WTC11 (cell line): ENCODE measurements around the gene ZCCHC24. TPM values are rescaled to one million over a fixed set of nuclear protein-coding genes. Genes with fewer than 3 reads are reported as not detected.

ENCODE experiments used
- ATAC-seq: fragments of 200-7000 bp; cut with Tn5 transposase; 2 replicates; pipeline ENCODE4 v1.10.0; 2021; ENCODE audit warnings: mild to moderate bottlenecking, moderate library complexity
- CTCF ChIA-PET: fragments of 300-600 bp; sonication (Branson Sonifier 250); formaldehyde crosslinking; loops from one replicate; lab custom pipeline; 2021; ENCODE audit warnings: antibody characterized with exemption; lab: Charles Lee
- POLR2A ChIA-PET: fragments of 350-600 bp; sonication (Branson Sonifier 250); formaldehyde crosslinking; loops from one replicate; lab custom pipeline; 2021; ENCODE audit warnings: antibody characterized with exemption; lab: Charles Lee
- DNase-seq: peaks from one replicate; pipeline ENCODE4 v3.0.0; 2021; ENCODE audit warnings: low spot score
- H3K27ac Mint-ChIP-seq: 2 replicates; pipeline ENCODE4 v1.8.0; 2021; ENCODE audit warnings: mixed read lengths
- H3K27me3 Mint-ChIP-seq: 2 replicates; pipeline ENCODE4 v1.8.0; 2021; ENCODE audit warnings: low read depth, mild to moderate bottlenecking, moderate library complexity, mixed read lengths
- H3K36me3 Mint-ChIP-seq: 2 replicates; pipeline ENCODE4 v1.8.0; 2021; ENCODE audit warnings: mixed read lengths
- H3K4me1 Mint-ChIP-seq: 2 replicates; pipeline ENCODE4 v1.8.0; 2022; ENCODE audit warnings: mixed read lengths
- H3K4me3 Mint-ChIP-seq: 2 replicates; pipeline ENCODE4 v1.8.0; 2021; ENCODE audit warnings: mild to moderate bottlenecking, moderate library complexity, mixed read lengths
- H3K9me3 Mint-ChIP-seq: 2 replicates; pipeline ENCODE4 v1.8.0; 2021; ENCODE audit warnings: mixed read lengths
- ATF1 ChIP-seq: sonication (generic); formaldehyde crosslinking; IDR thresholded peaks from 2 replicates; pipeline ENCODE4 v1.8.1; 2023; ENCODE audit warnings: mild to moderate bottlenecking, moderate library complexity, missing genetic modification reagents
- CREB1 ChIP-seq: sonication (generic); formaldehyde crosslinking; IDR thresholded peaks from 2 replicates; pipeline ENCODE4 v1.8.0; 2023; ENCODE audit warnings: mild to moderate bottlenecking, missing genetic modification reagents
- ELF4 ChIP-seq: sonication (generic); formaldehyde crosslinking; IDR thresholded peaks from 2 replicates; pipeline ENCODE4 v1.8.1; 2022; ENCODE audit warnings: low read depth, mild to moderate bottlenecking, moderate library complexity, missing genetic modification reagents
- EMX1 ChIP-seq: fragments of 250-450 bp; sonication (Bioruptor Pico); IDR thresholded peaks from 2 replicates; pipeline ENCODE4 v1.8.0; 2021; ENCODE audit warnings: mild to moderate bottlenecking
- ESRRA ChIP-seq: sonication (generic); formaldehyde crosslinking; IDR thresholded peaks from 2 replicates; pipeline ENCODE4 v1.8.1; 2022; ENCODE audit warnings: mild to moderate bottlenecking, missing genetic modification reagents, borderline replicate concordance
- ETV6 ChIP-seq: sonication (generic); formaldehyde crosslinking; IDR thresholded peaks from 2 replicates; pipeline ENCODE4 v1.8.1; 2022; ENCODE audit warnings: mild to moderate bottlenecking, missing genetic modification reagents
- FOXK1 ChIP-seq: sonication (generic); formaldehyde crosslinking; IDR thresholded peaks from 2 replicates; pipeline ENCODE4 v1.8.0; 2022; ENCODE audit warnings: mild to moderate bottlenecking, moderate library complexity, missing genetic modification reagents
- FOXP1 ChIP-seq: sonication (generic); formaldehyde crosslinking; IDR thresholded peaks from 2 replicates; pipeline ENCODE4 v1.8.0; 2022; ENCODE audit warnings: missing genetic modification reagents, mild to moderate bottlenecking, moderate library complexity, borderline replicate concordance
- GTF2I ChIP-seq: fragments of 250-450 bp; sonication (Bioruptor Pico); conservative IDR thresholded peaks from 2 replicates; pipeline ENCODE4 v1.4.0; 2021; ENCODE audit warnings: mild to moderate bottlenecking
- HMGA2 ChIP-seq: fragments of 250-450 bp; sonication (Bioruptor Pico); IDR thresholded peaks from 2 replicates; pipeline ENCODE4 v1.4.0; 2021; ENCODE audit warnings: mild to moderate bottlenecking, moderate library complexity
- JAZF1 ChIP-seq: fragments of 250-450 bp; sonication (Bioruptor Pico); IDR thresholded peaks from 2 replicates; pipeline ENCODE4 v1.9.0; 2021; ENCODE audit warnings: moderate library complexity, mild to moderate bottlenecking, inconsistent platforms
- RELA ChIP-seq: sonication (generic); formaldehyde crosslinking; IDR thresholded peaks from 2 replicates; pipeline ENCODE4 v1.8.1; 2022; ENCODE audit warnings: missing genetic modification reagents, mild to moderate bottlenecking, borderline replicate concordance
- USF2 ChIP-seq: sonication (generic); formaldehyde crosslinking; IDR thresholded peaks from 2 replicates; pipeline ENCODE4 v1.8.1; 2023; ENCODE audit warnings: mild to moderate bottlenecking, missing genetic modification reagents, moderate library complexity
- ZNF219 ChIP-seq: sonication (generic); formaldehyde crosslinking; IDR thresholded peaks from 2 replicates; pipeline ENCODE4 v1.8.0; 2023; ENCODE audit warnings: missing genetic modification reagents, mild to moderate bottlenecking, borderline replicate concordance
- ZNF281 ChIP-seq: sonication (generic); formaldehyde crosslinking; IDR thresholded peaks from 2 replicates; pipeline ENCODE4 v1.8.0; 2023; ENCODE audit warnings: mild to moderate bottlenecking, missing genetic modification reagents
- ZNF512 ChIP-seq: sonication (generic); formaldehyde crosslinking; IDR thresholded peaks from 2 replicates; pipeline ENCODE4 v1.8.1; 2022; ENCODE audit warnings: missing genetic modification reagents, borderline replicate concordance
- total RNA-seq: library from RNA; stranded (reverse); gene quantifications from 3 replicates; pipeline ENCODE4 v1.2.3, GENCODE V29; 2021
- TF ChIP-seq, protein P1 (sequence below): fragments of 250-450 bp; sonication (Bioruptor Pico); IDR thresholded peaks from 2 replicates; pipeline ENCODE4 v1.8.0; 2021; ENCODE audit warnings: mild to moderate bottlenecking
- TF ChIP-seq, protein P2 (sequence below): sonication (generic); formaldehyde crosslinking; conservative IDR thresholded peaks from 2 replicates; pipeline ENCODE4 v1.8.1; 2022; ENCODE audit warnings: mild to moderate bottlenecking, missing genetic modification reagents
- TF ChIP-seq, protein P3 (sequence below): sonication (generic); formaldehyde crosslinking; IDR thresholded peaks from 2 replicates; pipeline ENCODE4 v1.8.0; 2023; ENCODE audit warnings: missing genetic modification reagents
- TF ChIP-seq, protein P4 (sequence below): fragments of 250-450 bp; sonication (Bioruptor Pico); IDR thresholded peaks from 2 replicates; pipeline ENCODE4 v1.9.0; 2021; ENCODE audit warnings: moderate library complexity, mild to moderate bottlenecking, inconsistent platforms, borderline replicate concordance
- TF ChIP-seq, protein P5 (sequence below): sonication (generic); formaldehyde crosslinking; conservative IDR thresholded peaks from 2 replicates; pipeline ENCODE4 v1.8.1; 2023; ENCODE audit warnings: mild to moderate bottlenecking, low read depth, missing genetic modification reagents, moderate library complexity
- TF ChIP-seq, protein P6 (sequence below): fragments of 250-450 bp; sonication (Bioruptor Pico); IDR thresholded peaks from 2 replicates; pipeline ENCODE4 v1.9.0; 2021; ENCODE audit warnings: mild to moderate bottlenecking

The ZCCHC24 gene
- total RNA-seq, 1 experiment from 2014 or later: 7.7 TPM

GRCh38 chr10:79459243-79459642 lies 13.8 kb upstream of the ZCCHC24 start:
- TF ChIP-seq, protein P1, sequence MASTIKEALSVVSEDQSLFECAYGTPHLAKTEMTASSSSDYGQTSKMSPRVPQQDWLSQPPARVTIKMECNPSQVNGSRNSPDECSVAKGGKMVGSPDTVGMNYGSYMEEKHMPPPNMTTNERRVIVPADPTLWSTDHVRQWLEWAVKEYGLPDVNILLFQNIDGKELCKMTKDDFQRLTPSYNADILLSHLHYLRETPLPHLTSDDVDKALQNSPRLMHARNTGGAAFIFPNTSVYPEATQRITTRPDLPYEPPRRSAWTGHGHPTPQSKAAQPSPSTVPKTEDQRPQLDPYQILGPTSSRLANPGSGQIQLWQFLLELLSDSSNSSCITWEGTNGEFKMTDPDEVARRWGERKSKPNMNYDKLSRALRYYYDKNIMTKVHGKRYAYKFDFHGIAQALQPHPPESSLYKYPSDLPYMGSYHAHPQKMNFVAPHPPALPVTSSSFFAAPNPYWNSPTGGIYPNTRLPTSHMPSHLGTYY (CRISPR knock-in tag): no peak
- TF ChIP-seq, protein P2, sequence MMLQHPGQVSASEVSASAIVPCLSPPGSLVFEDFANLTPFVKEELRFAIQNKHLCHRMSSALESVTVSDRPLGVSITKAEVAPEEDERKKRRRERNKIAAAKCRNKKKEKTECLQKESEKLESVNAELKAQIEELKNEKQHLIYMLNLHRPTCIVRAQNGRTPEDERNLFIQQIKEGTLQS (CRISPR knock-in tag): no peak
- TF ChIP-seq ATF1: no peak
- TF ChIP-seq FOXK1 (CRISPR knock-in tag): no peak
- TF ChIP-seq, protein P3, sequence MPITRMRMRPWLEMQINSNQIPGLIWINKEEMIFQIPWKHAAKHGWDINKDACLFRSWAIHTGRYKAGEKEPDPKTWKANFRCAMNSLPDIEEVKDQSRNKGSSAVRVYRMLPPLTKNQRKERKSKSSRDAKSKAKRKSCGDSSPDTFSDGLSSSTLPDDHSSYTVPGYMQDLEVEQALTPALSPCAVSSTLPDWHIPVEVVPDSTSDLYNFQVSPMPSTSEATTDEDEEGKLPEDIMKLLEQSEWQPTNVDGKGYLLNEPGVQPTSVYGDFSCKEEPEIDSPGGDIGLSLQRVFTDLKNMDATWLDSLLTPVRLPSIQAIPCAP: no peak
- TF ChIP-seq, protein P4, sequence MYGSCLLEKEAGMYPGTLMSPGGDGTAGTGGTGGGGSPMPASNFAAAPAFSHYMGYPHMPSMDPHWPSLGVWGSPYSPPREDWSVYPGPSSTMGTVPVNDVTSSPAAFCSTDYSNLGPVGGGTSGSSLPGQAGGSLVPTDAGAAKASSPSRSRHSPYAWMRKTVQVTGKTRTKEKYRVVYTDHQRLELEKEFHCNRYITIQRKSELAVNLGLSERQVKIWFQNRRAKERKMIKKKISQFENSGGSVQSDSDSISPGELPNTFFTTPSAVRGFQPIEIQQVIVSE (CRISPR knock-in tag): no peak
- TF ChIP-seq ELF4 (CRISPR knock-in tag): no peak
- no peak for TF ChIP-seq FOXP1
- TF ChIP-seq CREB1 (CRISPR knock-in tag): no peak
- TF ChIP-seq HMGA2 (CRISPR knock-in tag): no peak
- no peak for TF ChIP-seq ZNF219
- no peak for TF ChIP-seq ETV6 (CRISPR knock-in tag)
- TF ChIP-seq RELA (CRISPR knock-in tag): no peak
- no peak for TF ChIP-seq GTF2I (CRISPR knock-in tag)
- TF ChIP-seq ZNF512: no peak
- no peak for TF ChIP-seq EMX1 (CRISPR knock-in tag)
- no peak for TF ChIP-seq USF2 (CRISPR knock-in tag)
- TF ChIP-seq, protein P5, sequence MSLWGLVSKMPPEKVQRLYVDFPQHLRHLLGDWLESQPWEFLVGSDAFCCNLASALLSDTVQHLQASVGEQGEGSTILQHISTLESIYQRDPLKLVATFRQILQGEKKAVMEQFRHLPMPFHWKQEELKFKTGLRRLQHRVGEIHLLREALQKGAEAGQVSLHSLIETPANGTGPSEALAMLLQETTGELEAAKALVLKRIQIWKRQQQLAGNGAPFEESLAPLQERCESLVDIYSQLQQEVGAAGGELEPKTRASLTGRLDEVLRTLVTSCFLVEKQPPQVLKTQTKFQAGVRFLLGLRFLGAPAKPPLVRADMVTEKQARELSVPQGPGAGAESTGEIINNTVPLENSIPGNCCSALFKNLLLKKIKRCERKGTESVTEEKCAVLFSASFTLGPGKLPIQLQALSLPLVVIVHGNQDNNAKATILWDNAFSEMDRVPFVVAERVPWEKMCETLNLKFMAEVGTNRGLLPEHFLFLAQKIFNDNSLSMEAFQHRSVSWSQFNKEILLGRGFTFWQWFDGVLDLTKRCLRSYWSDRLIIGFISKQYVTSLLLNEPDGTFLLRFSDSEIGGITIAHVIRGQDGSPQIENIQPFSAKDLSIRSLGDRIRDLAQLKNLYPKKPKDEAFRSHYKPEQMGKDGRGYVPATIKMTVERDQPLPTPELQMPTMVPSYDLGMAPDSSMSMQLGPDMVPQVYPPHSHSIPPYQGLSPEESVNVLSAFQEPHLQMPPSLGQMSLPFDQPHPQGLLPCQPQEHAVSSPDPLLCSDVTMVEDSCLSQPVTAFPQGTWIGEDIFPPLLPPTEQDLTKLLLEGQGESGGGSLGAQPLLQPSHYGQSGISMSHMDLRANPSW (CRISPR knock-in tag): no peak
- no peaks in the 10 kb centered on the region for H3K4me1 Mint-ChIP-seq
- DNase-seq (no peak), ATAC-seq (no peak)
- H3K27ac Mint-ChIP-seq: no peak overlapping the region
- no peaks in the 10 kb centered on the region for H3K36me3 Mint-ChIP-seq
- ChIA-PET POLR2A (no interaction called here), CTCF (interaction anchor here (1.0 kb wide), 1 partner anchor 85 kb away, joined by 3 read pairs; no protein-coding TSS in a partner anchor)
- H3K4me3 Mint-ChIP-seq: no peak overlapping the region
- peaks cover 6% of the 10 kb centered on the region; the same call in 1 of the 2 replicates for H3K27me3 Mint-ChIP-seq
- peaks cover 3% of the 10 kb centered on the region; the same call in 1 of the 2 replicates for H3K9me3 Mint-ChIP-seq

GRCh38 chr10:79458483-79458882 lies 13.1 kb upstream of the ZCCHC24 start:
- Mint-ChIP-seq H3K4me3 (no peak overlapping the region), H3K27me3 (peaks cover 14% of the 10 kb centered on the region), H3K36me3 (no peaks in the 10 kb centered on the region), H3K27ac (no peak overlapping the region), H3K9me3 (peaks cover 3% of the 10 kb centered on the region; the same call in 1 of the 2 replicates), H3K4me1 (no peaks in the 10 kb centered on the region)
- ChIA-PET POLR2A (no interaction called here), CTCF (interaction anchor here (1.0 kb wide), 1 partner anchor 84 kb away, joined by 3 read pairs; no protein-coding TSS in a partner anchor)
- ATAC-seq (no peak), DNase-seq (no peak)
- TF ChIP-seq ESRRA (CRISPR knock-in tag): no peak
- TF ChIP-seq FOXK1 (CRISPR knock-in tag): no peak
- no peak for TF ChIP-seq JAZF1 (CRISPR knock-in tag)
- TF ChIP-seq ZNF281: no peak
- TF ChIP-seq, protein P6, sequence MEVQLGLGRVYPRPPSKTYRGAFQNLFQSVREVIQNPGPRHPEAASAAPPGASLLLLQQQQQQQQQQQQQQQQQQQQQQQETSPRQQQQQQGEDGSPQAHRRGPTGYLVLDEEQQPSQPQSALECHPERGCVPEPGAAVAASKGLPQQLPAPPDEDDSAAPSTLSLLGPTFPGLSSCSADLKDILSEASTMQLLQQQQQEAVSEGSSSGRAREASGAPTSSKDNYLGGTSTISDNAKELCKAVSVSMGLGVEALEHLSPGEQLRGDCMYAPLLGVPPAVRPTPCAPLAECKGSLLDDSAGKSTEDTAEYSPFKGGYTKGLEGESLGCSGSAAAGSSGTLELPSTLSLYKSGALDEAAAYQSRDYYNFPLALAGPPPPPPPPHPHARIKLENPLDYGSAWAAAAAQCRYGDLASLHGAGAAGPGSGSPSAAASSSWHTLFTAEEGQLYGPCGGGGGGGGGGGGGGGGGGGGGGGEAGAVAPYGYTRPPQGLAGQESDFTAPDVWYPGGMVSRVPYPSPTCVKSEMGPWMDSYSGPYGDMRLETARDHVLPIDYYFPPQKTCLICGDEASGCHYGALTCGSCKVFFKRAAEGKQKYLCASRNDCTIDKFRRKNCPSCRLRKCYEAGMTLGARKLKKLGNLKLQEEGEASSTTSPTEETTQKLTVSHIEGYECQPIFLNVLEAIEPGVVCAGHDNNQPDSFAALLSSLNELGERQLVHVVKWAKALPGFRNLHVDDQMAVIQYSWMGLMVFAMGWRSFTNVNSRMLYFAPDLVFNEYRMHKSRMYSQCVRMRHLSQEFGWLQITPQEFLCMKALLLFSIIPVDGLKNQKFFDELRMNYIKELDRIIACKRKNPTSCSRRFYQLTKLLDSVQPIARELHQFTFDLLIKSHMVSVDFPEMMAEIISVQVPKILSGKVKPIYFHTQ (CRISPR knock-in tag): no peak
